Measurements from ENCODE around the gene CUX1.
"Not testable (repeated sequence)": the region's sequence is repeated elsewhere in the genome, so short reads cannot be mapped to it uniquely, and the experiment has no call there.

CUX1 gene

GRCh38 chr7:102284399-102284798, 467.0 kb downstream of the CUX1 start:
- DNase-seq, result no peak

GRCh38 chr7:102284891-102285539, 467.6 kb downstream of the CUX1 start:
- DNase-seq, result no peak

DNA sequence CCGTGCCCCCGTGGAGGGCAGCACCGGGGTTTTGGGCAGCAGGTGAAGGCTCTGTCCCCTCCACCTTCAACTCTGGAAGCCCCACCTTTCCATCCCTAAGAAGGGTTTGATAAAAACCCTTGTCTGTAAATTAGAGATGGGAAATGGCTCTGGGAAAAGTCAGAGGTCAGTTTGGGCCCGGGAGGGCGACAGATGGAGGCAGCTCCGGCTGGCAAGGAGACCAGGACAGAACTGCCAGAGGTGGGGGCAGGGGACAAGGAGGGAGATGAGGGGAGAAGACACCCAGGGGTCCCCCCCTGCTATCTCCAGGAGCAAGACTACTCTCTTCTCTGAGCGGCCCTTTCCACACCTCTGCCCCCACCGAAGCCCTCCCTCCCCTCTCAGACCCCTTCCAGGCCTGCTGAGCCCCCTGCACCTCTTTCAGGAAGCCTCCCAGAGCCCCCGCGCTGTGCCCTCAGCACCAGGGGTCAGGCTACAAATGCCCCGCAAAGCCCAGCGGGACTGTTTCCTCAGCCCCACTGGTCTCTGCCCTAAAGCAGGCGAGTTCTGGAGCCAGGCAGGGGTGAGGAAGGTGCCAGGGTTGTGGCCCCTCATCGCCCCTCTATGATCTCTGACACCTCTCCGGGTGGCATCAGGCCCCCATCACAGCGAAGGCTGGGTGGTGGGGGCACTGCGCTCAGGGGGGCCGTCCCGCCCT, 468.3 kb downstream of the CUX1 start:
- no peak for DNase-seq

DNA sequence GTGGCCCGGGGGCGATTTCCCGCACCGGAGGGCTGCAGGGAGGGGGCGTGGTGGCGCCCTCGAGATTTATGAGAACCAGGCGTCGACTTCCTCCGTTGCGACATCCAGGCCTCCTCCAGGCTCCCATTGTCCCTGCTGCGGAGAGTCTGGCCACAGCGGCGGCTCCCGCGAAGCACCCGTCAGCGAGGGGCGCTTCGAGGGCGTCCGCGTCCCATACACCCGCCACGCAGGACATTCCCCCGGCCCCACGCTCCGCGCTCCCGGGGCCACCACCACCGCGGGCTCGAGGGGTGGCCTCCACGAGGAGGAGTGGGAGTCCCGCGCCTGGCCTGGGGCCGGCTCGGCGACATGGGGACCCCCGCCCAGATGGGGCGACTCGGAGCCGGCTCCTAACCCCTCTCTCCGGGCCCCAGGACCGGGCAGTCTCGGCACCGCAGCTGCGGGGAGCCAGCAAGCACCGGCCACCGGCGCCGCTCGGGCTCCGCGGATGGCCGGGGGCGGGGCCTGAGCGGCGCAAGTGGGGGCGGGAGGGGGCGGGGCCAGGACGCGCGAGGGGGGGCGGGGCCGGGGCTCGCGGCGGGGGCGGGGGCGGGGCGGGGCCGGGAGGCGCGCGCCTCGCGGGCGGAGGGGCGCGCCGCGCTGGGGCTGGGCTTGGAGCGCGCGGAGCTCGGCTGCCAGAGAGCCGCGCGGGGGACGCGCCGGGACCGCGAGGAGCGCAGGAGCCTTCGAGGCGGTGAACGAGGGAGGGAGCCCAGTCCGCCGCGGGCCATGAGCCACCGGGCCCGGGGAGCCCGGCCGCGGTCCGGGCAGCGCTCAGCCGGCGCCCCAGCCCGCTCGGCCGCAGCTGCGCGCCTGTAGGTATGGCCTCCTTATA, 469.0 kb downstream of the CUX1 start, which contains the start of gene SH2B2:
Gene SH2B2 (plus strand): TSS at position 632 of the 874 bp plus-strand sequence. CDS start 13,683 bp downstream, outside the sequence.
- DNase-seq, result peak; percentile 67

- DNase-seq, result no peak
Observed at GRCh38 chr7:102287111-102287980, 469.9 kb downstream of the CUX1 start.

DNA sequence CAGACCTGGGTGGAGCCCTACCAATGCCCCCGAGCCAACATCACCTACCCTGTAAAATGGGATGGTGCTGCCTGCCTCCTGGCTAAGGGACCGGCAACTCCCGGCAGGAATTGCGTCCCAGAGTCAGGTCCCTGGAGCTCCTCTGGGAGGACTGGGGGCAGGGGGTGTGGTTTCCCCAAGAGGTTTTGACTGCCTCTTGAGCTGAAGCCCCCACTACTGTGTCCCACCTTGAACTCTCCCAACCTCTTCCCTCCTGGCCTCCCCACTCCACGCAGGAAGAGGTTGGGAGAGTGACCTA, 470.5 kb downstream of the CUX1 start:
- DNase-seq, result no peak

DNA sequence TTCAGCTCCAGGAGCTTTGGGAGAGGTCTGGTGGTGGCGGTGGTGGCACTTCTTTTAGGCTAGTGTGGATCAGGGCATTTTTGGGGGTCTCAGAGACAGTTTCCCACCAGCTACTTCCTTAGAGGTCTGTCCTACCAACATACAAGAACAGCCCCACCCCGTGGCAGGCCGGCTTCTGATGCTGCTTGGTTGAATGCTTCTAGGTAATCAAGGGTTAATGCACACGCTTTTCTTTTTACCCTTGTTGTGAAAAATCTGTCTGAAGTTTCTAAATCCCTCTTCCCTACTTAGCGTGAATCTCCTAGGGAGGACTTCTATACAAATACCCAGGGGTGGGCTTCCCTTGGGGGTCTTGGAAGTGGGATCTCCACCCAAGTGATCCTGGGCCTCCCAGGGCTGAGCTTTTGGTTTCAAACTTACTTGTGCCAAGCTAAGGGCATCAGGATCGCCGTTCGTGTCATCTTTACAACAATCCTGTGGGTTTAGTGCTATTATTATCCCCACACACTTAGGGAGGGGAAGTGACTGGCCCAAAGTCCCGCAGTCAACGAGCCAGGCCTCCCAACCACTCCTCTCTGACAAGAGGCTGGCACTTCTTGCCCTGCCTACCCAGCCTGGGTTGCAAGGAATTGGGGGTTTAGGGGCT, 471.0 kb downstream of the CUX1 start:
- DNase-seq, result no peak

GRCh38 chr7:102289057-102289456, 471.6 kb downstream of the CUX1 start:
- DNase-seq, result no peak

- DNase-seq, result no peak
Observed at GRCh38 chr7:102291056-102291915, 473.9 kb downstream of the CUX1 start.

GRCh38 chr7:102291916-102292267, 474.5 kb downstream of the CUX1 start:
- DNase-seq, result no peak

GRCh38 chr7:102292813-102293798, 475.7 kb downstream of the CUX1 start:
- DNase-seq, result no peak

- no peak for DNase-seq
Observed at GRCh38 chr7:102294589-102294988, 477.2 kb downstream of the CUX1 start.

- DNase-seq, result no peak
Observed at GRCh38 chr7:102295346-102296178, 478.1 kb downstream of the CUX1 start.

- no peak for DNase-seq
Observed at GRCh38 chr7:102296179-102296438, 478.7 kb downstream of the CUX1 start.

GRCh38 chr7:102296514-102296913, 479.1 kb downstream of the CUX1 start:
- DNase-seq, result no peak

GRCh38 chr7:102297487-102298218, 480.2 kb downstream of the CUX1 start:
- no peak for DNase-seq

DNA sequence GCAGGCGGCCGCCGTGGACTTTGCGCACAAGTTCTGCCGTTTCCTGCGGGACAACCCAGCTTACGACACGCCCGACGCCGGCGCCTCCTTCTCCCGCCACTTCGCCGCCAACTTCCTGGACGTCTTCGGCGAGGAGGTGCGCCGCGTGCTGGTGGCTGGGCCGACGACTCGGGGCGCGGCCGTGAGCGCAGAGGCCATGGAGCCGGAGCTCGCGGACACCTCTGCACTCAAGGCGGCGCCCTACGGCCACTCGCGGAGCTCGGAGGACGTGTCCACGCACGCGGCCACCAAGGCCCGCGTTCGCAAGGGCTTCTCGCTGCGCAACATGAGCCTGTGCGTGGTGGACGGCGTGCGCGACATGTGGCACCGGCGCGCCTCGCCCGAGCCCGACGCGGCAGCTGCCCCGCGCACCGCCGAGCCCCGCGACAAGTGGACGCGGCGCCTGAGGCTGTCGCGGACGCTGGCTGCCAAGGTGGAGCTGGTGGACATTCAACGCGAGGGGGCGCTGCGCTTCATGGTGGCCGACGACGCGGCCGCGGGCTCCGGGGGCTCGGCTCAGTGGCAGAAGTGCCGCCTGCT, 483.3 kb downstream of the CUX1 start:
- DNase-seq, result no peak

DNA sequence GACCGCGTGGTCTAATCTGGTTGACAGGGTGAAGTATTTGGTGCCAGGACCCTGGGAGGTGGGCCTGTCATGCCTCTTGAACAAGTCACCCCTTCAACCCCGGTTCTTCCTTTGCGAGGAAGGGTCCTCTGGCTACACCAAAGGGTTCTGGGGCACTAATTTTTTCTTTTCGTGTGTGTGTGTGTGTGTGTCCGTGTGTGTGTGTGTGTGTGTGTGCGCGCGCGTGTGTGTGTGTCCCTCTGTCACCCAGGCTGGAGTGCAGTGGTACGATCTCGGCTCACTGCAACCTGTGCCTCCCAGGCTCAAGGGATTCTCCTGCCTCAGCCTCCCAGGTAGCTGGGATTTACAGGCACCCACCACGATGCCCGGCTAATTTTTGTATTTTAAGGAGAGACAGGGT, 483.9 kb downstream of the CUX1 start:
- not testable (repeated sequence) for DNase-seq
